ENCODE results near the gene PRSS36.

The PRSS36 gene

DNA sequence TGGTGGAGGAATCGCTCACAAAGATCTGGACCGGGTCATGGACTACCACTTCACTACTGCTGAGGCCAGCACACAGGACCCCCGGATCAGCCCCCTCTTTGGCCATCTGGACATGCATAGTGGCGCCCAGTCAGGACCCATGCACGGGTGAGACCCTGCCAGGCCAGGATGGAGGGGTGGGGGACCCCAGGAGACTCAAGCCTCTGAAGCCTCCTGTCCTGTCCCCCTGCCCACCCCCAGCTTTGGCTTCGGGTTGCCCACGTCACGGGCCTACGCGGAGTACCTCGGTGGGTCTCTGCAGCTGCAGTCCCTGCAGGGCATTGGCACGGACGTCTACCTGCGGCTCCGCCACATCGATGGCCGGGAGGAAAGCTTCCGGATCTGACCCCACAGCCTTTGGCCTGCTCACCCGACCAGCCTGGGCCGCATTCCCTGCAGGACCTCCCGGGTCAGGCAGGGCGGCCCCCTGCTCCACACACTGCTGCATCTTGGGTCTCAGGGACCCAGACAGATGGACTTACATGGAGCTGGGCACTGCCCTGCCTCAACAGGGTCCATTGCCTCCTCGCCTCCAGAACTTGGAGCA is 37.9 kb downstream of the PRSS36 start:
- H3K36me3 ChIP-seq (ENCODE audit: insufficient read depth, low read length), result peaks cover 42% of the 10 kb centered on the region
- DNase-seq, result no peak

DNA sequence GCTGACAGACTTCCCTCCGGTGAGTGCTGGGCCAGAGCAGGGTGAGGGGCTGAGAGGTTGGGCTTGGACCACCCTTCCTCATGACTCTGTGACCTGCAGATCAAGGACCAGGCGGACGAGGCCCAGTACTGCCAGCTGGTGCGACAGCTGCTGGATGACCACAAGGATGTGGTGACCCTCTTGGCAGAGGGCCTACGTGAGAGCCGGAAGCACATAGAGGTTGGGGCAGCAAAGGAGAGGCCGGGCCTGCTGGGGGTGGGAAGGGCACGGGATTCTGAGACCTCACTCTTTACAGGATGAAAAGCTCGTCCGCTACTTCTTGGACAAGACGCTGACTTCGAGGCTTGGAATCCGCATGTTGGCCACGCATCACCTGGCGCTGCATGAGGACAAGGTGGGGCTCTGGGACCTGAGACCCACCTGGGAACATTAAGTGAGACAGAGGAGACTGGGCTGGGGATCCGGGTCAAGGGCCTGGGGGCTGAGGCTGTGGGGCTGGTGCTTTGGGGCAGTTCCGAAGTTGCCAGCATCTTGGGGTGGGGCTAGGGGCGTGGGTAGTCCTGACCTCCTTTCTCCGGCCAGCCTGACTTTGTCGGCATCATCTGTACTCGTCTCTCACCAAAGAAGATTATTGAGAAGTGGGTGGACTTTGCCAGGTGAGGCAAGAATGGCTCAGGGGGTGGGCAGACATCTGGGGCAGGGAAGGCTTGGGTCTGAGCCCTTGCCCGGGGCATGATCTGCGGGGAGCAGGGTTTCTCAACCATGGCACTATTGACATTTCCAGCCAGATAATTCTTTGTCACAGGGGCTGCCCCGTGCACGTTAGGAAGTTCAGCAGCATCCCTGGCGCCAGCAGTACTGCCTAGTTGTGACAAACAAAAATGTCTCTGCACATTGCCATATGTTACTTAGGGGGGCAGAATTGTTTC is 39.5 kb downstream of the PRSS36 start:
- Histone ChIP-seq H3K36me3 (ENCODE audit: insufficient read depth, low read length) (peaks cover 42% of the 10 kb centered on the region), H3K79me2 (ENCODE audit: insufficient read depth, low read length) (peaks cover 19% of the 10 kb centered on the region), H3K27ac (ENCODE audit: low read length) (no peak overlapping the region), H3K9me3 (ENCODE audit: insufficient read depth, low read length, severe bottlenecking) (no peaks in the 10 kb centered on the region), H4K20me1 (ENCODE audit: insufficient read depth, low read length) (no peaks in the 10 kb centered on the region), H3K4me1 (ENCODE audit: insufficient read depth, low read length) (peaks cover 25% of the 10 kb centered on the region), H2AFZ (ENCODE audit: low read depth, low read length) (no peak overlapping the region), H3K4me3 (ENCODE audit: low read depth in 1 of 2, low read length in 2 of 2) (peak overlapping the region in 1 of 2 experiments; percentile 74; a peak in 1 of 4 replicates), H3K4me2 (ENCODE audit: insufficient read depth, low read length) (peak overlapping the region; percentile 87; the same call in 1 of the 2 replicates), H3K27me3 (ENCODE audit: insufficient read depth, low read length, poor library complexity) (no peaks in the 10 kb centered on the region), H3K9ac (ENCODE audit: low read depth, low read length) (0 out of 2 replicates have a peak overlapping the region, but pooled peaks have one; percentile 85)
- no peak for ATAC-seq (ENCODE audit: insufficient read depth, low read depth)
- no peak for DNase-seq
- TF ChIP-seq, protein P1, sequence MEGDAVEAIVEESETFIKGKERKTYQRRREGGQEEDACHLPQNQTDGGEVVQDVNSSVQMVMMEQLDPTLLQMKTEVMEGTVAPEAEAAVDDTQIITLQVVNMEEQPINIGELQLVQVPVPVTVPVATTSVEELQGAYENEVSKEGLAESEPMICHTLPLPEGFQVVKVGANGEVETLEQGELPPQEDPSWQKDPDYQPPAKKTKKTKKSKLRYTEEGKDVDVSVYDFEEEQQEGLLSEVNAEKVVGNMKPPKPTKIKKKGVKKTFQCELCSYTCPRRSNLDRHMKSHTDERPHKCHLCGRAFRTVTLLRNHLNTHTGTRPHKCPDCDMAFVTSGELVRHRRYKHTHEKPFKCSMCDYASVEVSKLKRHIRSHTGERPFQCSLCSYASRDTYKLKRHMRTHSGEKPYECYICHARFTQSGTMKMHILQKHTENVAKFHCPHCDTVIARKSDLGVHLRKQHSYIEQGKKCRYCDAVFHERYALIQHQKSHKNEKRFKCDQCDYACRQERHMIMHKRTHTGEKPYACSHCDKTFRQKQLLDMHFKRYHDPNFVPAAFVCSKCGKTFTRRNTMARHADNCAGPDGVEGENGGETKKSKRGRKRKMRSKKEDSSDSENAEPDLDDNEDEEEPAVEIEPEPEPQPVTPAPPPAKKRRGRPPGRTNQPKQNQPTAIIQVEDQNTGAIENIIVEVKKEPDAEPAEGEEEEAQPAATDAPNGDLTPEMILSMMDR (IDR thresholded peaks at IDR 0.05; ENCODE audit: borderline replicate concordance, extremely low read depth, low read length, poor library complexity, severe bottlenecking), result no peak
- no peak for TF ChIP-seq EZH2 (IDR thresholded peaks at IDR 0.05; ENCODE audit: borderline replicate concordance, low read depth, low read length, severe bottlenecking)

More for the DNA sequence above, 37.9 kb downstream of the PRSS36 start:
- Histone ChIP-seq H3K9ac (ENCODE audit: low read depth, low read length) (no peak overlapping the region), H4K20me1 (ENCODE audit: insufficient read depth, low read length) (no peaks in the 10 kb centered on the region), H3K27me3 (ENCODE audit: insufficient read depth, low read length, poor library complexity) (no peaks in the 10 kb centered on the region), H3K4me1 (ENCODE audit: insufficient read depth, low read length) (peaks cover 38% of the 10 kb centered on the region), H3K4me3 (ENCODE audit: low read depth in 1 of 2, low read length in 2 of 2) (no peak overlapping the region), H3K9me3 (ENCODE audit: insufficient read depth, low read length, severe bottlenecking) (no peaks in the 10 kb centered on the region), H3K4me2 (ENCODE audit: insufficient read depth, low read length) (no peak overlapping the region), H3K27ac (ENCODE audit: low read length) (no peak overlapping the region), H3K79me2 (ENCODE audit: insufficient read depth, low read length) (peaks cover 26% of the 10 kb centered on the region), H2AFZ (ENCODE audit: low read depth, low read length) (no peak overlapping the region)
- no peak for ATAC-seq (ENCODE audit: insufficient read depth, low read depth)
- TF ChIP-seq, protein P1 (IDR thresholded peaks at IDR 0.05; ENCODE audit: borderline replicate concordance, extremely low read depth, low read length, poor library complexity, severe bottlenecking), result no peak

DNA sequence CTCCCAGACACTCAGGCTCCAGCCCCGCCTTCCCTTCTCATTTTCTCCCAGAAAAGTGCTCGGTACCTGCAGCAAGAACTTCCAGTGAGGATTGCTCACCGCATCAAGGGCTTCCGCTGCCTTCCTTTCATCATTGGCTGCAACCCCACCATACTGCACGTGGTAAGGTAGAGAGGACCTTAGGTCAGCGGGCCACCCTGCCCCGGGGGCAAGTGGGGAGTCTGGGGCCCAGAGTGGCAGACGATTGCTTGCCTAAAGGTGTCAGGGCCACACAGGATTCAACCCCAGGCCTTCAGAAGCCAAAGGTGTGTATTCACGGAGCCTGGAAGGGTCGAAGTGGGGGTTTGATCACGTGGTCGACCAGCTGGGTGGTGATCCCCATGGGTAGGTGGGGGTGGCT is 40.2 kb downstream of the PRSS36 start:
- ATAC-seq (ENCODE audit: insufficient read depth, low read depth) (no peak), DNase-seq (no peak)
- Histone ChIP-seq H3K4me2 (ENCODE audit: insufficient read depth, low read length) (peak overlapping the region; percentile 87), H2AFZ (ENCODE audit: low read depth, low read length) (no peak overlapping the region), H3K79me2 (ENCODE audit: insufficient read depth, low read length) (peaks cover 19% of the 10 kb centered on the region), H3K36me3 (ENCODE audit: insufficient read depth, low read length) (peaks cover 42% of the 10 kb centered on the region), H3K9ac (ENCODE audit: low read depth, low read length) (peak overlapping the region; percentile 85; the same call in 1 of the 2 replicates), H4K20me1 (ENCODE audit: insufficient read depth, low read length) (no peaks in the 10 kb centered on the region), H3K9me3 (ENCODE audit: insufficient read depth, low read length, severe bottlenecking) (no peaks in the 10 kb centered on the region), H3K4me1 (ENCODE audit: insufficient read depth, low read length) (peaks cover 25% of the 10 kb centered on the region), H3K27me3 (ENCODE audit: insufficient read depth, low read length, poor library complexity) (no peaks in the 10 kb centered on the region), H3K27ac (ENCODE audit: low read length) (no peak overlapping the region), H3K4me3 (ENCODE audit: low read depth in 1 of 2, low read length in 2 of 2) (peak overlapping the region in 1 of 2 experiments; percentile 74; a peak in 2 of 4 replicates)
- TF ChIP-seq, protein P1 (IDR thresholded peaks at IDR 0.05; ENCODE audit: borderline replicate concordance, extremely low read depth, low read length, poor library complexity, severe bottlenecking), result no peak
- no peak for TF ChIP-seq EZH2 (IDR thresholded peaks at IDR 0.05; ENCODE audit: borderline replicate concordance, low read depth, low read length, severe bottlenecking)

Measured in DND-41 (cell line).